Choroid plexus epithelial cell (primary cell): ENCODE measurements around the gene CNTROB.
A peak's percentile ranks its signal among the peaks of the same experiment; 100 is the strongest.

ENCODE experiments used
- DNase-seq: peaks from one replicate; pipeline ENCODE4 v3.0.0-alpha.2; 2010; ENCODE audit warnings: low read depth
- H3K4me3 ChIP-seq: 2 replicates; pipeline ENCODE4 v1.5.1; 2011; ENCODE audit warnings: low read depth, mild to moderate bottlenecking, control low read depth, low read length, moderate library complexity
- CTCF ChIP-seq: conservative IDR thresholded peaks from 2 replicates; pipeline ENCODE4 v1.5.1; 2011; ENCODE audit warnings: low read depth, mild to moderate bottlenecking, control low read depth, inconsistent platforms, low read length, moderate library complexity

The CNTROB gene

DNA sequence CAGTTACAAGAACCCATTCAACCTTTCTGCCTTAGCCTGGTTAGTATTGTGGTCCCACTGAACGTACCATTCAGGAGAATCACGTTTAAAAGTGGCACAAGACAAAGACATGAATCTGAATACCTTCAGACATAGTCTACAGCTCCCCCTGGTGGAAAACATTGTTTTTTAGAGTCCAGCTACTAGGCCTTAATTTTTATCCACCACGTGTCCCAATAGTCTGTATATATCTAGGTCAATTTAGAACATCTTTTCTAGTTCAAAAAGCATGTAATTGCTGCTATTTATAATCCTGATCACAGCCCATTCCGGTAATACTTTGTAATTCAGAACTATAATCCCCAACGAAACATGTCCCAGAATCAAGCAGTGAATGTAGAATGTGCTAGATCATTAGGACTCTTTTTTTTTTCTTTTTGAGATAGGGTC lies 56.8 kb downstream of the CNTROB start:
- peak; percentile 56 for TF ChIP-seq CTCF
- DNase-seq, result peak; percentile 91
- no peak overlapping the region for H3K4me3 ChIP-seq

- DNase-seq, result peak; percentile 65
- TF ChIP-seq CTCF, result peak; percentile 91
- H3K4me3 ChIP-seq, result peak overlapping the region; percentile 69
Observed at GRCh38 chr17:7989781-7990655, 58.0 kb downstream of the CNTROB start.

DNA sequence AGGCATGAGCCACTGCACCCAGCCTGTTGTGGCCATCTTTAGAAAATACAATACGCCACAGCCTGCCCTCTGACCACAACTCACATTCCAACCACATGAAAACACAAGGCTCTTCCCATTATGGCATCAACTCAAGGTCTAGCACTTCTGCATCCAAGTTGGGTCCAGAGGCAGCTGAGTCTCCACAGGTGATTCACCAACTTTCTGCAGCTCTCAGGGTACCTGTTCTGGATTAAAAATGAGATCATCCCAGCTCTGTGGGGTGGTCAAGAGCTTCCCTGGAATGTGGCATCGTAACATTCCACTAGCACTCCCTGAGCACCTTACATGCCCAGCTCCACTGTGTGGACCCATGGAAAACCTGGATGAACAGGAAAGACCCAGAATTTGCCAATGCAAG lies 60.5 kb downstream of the CNTROB start:
- DNase-seq, result peak; percentile 61
- TF ChIP-seq CTCF, result no peak
- H3K4me3 ChIP-seq, result no peak overlapping the region

- no peak for TF ChIP-seq CTCF
- H3K4me3 ChIP-seq, result no peak overlapping the region
- no peak for DNase-seq
Observed at GRCh38 chr17:7992924-7993323, 60.9 kb downstream of the CNTROB start.

- no peak for DNase-seq
- H3K4me3 ChIP-seq, result no peak overlapping the region
- no peak for TF ChIP-seq CTCF
Observed at GRCh38 chr17:7993972-7994589, 62.1 kb downstream of the CNTROB start.

DNA sequence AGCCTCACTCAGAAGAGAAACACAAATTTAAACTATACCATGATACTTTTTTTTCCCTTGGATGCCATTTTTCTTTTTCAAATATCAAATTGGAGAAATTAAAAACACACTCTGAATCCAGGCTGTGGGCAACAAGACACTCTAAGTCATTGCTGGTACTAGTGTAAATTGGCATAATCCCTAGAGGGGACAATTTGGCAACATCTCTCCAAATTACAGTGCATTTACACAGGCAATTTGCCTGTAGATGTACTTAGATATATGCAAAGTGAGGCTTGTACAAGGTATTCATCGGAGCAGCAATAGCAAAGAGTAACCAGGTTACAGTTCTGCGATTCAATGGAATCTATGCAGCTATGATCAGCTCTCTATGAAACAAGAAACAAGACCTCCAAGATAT lies 63.7 kb downstream of the CNTROB start:
- no peak for TF ChIP-seq CTCF
- no peak for DNase-seq
- H3K4me3 ChIP-seq, result no peak overlapping the region
